HepG2 (cell line): ENCODE measurements around the gene CPEB3.

Experiments
- CTCF ChIP-seq: sonication (generic); formaldehyde crosslinking; IDR thresholded peaks from 2 replicates; pipeline ENCODE4 v1.5.0; 2020; ENCODE audit warnings: mild to moderate bottlenecking, missing genetic modification reagents, moderate library complexity
- EP300 ChIP-seq, 3 experiments: sonication (generic) in 1 of 3; formaldehyde crosslinking in 1 of 3; IDR thresholded peaks; 2 replicates each; pipeline versions ENCODE4 v1.5.1 to v1.6.1; 2011 to 2020; ENCODE audit warnings: low read depth in 2 of 3, low read length in 2 of 3, borderline replicate concordance in 1 of 3, improper control_type of control experiment in 1 of 3, mild to moderate bottlenecking in 1 of 3, missing genetic modification reagents in 1 of 3, moderate library complexity in 1 of 3
- KDM1A ChIP-seq: IDR thresholded peaks from 2 replicates; pipeline ENCODE4 v1.6.1; 2016; ENCODE audit warnings: missing compliant biosample characterization
- KLF16 ChIP-seq, 2 experiments: sonication (generic) in 1 of 2; formaldehyde crosslinking in 1 of 2; IDR thresholded peaks; 2 replicates each; pipeline versions ENCODE4 v1.6.1 to v1.8.0; 2016 to 2023; ENCODE audit warnings: missing genetic modification reagents in 2 of 2, missing compliant biosample characterization in 1 of 2
- MXD1 ChIP-seq: sonication (generic); formaldehyde crosslinking; IDR thresholded peaks from 2 replicates; pipeline ENCODE4 v1.4.0; 2020; ENCODE audit warnings: mild to moderate bottlenecking, missing genetic modification reagents
- TAF1 ChIP-seq: sonication (generic); formaldehyde crosslinking; IDR thresholded peaks from 2 replicates; pipeline ENCODE4 v1.4.0; 2020; ENCODE audit warnings: missing genetic modification reagents
- ZNF263 ChIP-seq: sonication (generic); formaldehyde crosslinking; IDR thresholded peaks from 2 replicates; pipeline ENCODE4 v1.4.0; 2020; ENCODE audit warnings: missing genetic modification reagents
- ZNF282 ChIP-seq: fragments of 450-650 bp; IDR thresholded peaks from 2 replicates; pipeline ENCODE4 v1.6.1; 2018; ENCODE audit not compliant: partially characterized antibody

GRCh38 chr10:92014620-92015019, 276.3 kb downstream of the CPEB3 start:
- TF ChIP-seq TAF1 = no peak
- TF ChIP-seq KLF16 (CRISPR knock-in tag; IDR thresholded peaks at IDR 0.05) = no peak
- TF ChIP-seq KDM1A (CRISPR knock-in tag) = no peak
- TF ChIP-seq ZNF263 (CRISPR knock-in tag) = no peak
- no peak for TF ChIP-seq EP300 (IDR thresholded peaks at IDR 0.05; ENCODE audit: low read depth in 2 of 2, low read length in 2 of 2)
- TF ChIP-seq EP300 (CRISPR knock-in tag; IDR thresholded peaks at IDR 0.05; ENCODE audit: borderline replicate concordance) = no peak
- TF ChIP-seq ZNF282 = no peak
- TF ChIP-seq MXD1 (CRISPR knock-in tag) = no peak
- TF ChIP-seq CTCF = no peak
